HuH-7.5 (cell line): ENCODE measurements around the gene ZBTB9.
A peak's percentile ranks its signal among the peaks of the same experiment; 100 is the strongest.

Experiments
- DNase-seq: peaks from one replicate; pipeline ENCODE4 v3.0.0; 2011; ENCODE audit warnings: low spot score

Gene ZBTB9

GRCh38 chr6:33418690-33419291 is 35.6 kb upstream of the ZBTB9 start:
- DNase-seq = no peak

DNA sequence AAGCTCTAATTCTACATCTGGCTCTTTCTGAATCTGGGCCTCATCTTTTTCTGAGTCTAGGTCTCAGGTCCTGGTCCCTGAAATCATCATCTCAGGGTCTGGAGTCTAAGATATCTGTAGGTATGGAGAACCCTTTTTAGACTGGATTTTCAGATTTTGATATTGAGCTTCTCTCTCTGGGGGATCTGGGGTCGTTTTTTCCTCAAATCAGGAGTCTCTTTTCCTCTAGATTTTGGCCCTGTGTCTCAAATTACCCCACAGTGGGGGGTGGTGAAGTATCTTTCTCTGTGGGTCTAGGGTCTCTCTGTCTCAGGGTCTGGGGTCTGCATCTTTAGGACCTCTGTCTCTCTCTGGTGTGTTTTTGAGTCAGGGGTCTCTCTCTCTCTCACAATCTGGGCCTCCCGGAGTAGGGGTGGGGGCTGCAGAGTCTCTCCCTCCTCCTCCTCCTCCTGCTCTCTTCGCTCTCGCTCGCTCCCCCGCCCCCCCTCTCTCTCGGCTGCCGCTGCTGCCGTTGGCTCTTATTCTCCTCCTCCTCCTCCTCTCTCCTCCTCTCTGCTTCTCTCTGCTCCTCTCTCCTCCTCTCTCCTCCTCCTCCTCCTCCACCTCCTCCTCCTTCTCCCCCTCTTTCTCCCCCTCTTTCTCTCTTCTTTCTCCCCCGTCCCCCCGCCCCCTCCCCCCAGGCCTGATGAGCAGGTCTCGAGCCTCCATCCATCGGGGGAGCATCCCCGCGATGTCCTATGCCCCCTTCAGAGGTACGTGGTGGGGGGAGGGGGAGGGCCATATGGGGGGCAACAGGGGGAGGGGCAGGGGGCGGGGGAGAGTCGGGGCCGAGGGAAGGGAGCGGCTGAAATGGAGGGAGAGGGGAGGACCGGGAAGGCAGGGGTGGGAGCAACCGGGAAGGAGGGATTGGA is 34.5 kb upstream of the ZBTB9 start, which contains the start of gene SYNGAP1:
TSS of gene SYNGAP1 (plus strand) at position 486 of the 911 bp plus-strand sequence. CDS start at position 686, 200 bp downstream.
- no peak for DNase-seq

GRCh38 chr6:33420491-33421343 is 33.7 kb upstream of the ZBTB9 start:
- DNase-seq = no peak

GRCh38 chr6:33421344-33421643 is 33.1 kb upstream of the ZBTB9 start:
- DNase-seq = no peak

DNA sequence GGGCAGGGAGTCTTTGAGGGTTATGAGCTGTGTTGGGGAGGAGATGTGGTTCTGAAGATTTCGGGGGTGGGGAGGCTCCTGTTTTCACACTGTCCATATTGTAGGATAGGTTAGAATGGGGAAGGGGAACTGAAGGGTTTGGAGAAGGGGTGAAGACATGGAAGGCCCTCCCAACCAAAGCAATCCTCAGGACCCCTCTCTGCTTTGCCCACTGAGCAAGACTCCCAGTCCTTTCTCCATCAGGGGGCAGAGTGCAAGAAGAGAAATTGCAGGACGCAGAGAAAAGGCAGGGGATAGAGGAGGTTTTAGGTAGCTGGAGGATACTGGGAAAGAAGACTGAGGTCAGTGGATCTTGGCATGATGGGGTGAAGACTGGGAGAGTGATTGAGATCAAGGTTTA is 30.6 kb upstream of the ZBTB9 start:
- DNase-seq = no peak

DNA sequence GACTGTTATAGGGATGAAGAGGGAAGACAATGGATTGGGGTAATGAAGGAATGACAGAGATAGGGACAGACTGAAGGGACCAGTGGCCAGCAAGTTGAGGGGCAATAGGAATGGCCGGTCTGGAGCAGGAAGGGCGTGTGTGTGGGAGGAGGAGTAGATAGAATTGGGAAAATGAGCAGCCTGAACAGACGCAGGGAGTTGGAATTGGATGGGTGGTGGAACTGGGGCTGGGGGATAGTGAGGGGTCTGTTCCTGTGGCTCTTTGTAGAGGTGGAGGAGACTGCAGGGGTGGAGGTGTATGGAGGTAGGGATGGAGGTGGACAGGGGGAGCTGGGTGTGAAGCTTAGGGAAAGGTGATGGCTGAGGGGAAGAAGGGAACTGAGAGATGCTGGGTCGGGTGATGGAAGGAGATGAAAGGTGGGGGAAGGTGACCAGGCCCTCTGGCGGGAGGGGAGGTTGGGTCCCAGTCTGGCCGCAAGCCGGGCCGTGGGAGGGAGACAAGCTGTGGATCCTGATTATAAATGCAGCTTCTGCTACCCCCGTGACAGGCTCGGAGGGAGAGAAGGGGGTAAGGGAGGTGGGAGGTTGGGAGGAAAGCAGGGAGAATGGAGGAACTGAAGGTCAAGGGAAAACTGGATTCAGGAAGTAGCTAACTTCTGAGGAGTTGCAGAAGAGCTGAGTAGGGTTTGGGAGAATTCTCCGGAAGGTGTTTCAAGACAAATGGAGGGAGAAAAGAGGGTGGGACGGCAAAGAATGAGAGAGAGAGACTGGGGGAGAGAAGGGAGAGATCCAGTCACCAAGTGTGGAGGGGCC is 29.3 kb upstream of the ZBTB9 start:
- no peak for DNase-seq

GRCh38 chr6:33425668-33426577 is 28.5 kb upstream of the ZBTB9 start:
- DNase-seq = peak; percentile 89

DNA sequence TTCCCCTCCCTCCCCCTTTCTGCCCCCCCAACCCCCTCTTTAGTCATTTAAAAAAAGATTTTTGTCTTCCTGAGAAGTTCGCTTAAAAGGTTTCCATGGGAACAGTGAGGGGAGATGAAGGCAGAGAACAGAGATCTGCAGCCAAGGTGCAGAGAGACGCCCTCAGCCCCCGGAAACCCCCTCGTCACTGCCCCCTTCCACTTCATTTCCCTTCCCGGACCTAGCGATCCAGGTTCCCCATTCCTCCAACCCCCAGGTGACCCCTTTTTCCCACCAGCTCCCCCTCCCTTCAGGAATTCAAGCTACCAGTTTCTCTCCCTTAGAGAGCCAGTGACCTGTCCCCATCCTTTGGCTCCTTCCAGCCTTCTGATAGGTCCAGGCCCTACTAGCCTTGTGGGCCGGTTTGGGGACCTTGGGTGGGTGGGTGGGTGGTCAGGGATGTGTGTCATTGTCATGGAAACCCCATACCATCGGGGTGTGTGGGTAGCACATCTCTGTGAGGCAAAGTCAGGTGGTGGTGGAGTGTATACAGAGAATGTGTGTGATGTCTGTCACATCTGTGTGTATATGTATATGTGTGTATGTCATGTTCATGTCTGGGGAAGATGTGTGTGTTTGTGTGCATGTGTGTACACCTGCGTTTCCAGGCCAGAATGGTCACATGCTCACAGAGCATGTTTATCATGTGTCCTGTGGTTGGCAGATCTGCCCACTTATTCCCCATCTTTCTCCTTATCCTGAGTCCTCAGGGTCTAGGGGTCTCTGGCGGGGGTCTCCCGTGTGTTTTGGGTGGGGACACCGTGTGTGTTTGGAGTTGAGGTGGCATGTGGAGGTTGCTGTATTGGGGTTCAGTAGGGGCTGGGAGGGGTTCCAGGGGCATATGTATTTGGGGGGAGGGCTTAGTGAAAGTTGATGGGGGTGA is 27.5 kb upstream of the ZBTB9 start:
- DNase-seq = no peak

GRCh38 chr6:33427585-33428223 is 26.7 kb upstream of the ZBTB9 start:
- DNase-seq = peak; percentile 61

DNA sequence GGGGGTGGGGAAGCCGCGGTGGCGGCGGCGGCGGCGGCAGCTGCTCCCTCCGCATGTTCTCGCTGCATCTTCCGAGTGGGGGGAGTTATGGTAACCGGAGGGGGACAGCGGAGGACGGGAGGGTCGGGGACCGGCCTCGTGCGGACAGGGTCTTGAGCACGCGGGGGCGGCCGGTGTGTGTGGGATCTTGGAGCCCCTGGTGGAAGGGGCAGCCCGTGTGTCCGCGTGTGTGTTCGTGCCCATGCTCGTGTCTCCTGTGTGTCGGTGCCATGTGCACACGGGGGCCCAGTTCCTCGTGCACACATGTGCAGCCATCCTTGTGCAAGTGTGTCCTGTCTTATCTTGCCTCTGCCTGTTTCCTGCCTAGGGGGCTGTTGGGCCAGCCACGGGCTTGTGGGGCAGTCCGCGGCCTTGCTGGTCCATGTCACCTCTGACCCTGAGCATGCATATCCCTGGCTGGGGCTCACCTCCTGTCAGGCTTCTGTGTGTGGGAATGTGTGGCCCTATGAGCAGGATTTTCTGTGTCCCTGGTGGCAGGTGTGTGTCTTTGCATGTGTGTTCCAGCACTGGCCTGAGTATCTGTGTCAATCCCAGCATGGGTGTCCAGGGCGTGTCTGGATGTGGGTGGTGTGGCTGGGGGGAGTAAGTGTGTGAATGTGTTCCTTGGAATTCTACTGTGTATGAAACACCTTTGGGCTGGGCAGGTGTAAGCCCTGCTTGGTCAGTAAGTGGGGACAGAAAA is 26.0 kb upstream of the ZBTB9 start:
- DNase-seq = peak; percentile 93

DNA sequence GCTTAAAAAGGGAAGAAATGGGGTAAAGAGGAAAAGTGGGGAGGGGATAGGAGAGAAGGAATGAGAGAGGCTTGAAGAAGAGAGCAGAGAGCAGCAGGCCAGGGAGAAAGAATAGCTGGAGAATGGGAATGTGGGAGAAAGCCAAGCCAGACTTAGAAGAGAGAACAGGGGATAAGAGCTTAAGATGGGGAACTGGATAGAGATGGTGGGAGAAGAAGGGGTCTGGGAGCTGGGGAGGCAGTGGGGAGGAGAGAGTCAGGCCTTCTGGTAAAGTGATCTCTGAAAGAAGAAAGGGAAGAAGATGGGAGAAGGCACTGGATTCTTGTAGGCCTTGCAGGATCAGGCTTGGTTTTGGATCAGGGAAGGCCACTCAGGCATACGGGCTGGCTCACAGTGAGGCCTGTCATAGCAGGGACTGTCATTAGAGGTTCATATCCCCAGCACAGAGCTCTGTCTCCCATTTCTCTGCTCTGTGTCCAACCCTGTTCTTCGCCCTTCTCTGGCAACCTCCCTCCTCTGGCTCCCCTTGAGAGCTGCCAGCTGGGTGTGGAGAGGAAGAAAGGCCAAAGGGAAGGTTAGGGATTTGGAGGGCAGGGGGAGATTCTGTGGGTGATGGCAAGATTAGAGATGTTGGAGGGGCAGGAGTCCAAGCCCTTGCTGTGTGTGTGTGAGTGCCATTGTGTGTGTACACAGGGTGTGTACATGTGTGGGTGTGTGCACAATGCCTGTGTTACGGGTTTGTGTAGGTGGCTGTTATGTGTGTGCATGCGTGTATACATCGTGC is 25.2 kb upstream of the ZBTB9 start:
- no peak for DNase-seq

GRCh38 chr6:33429750-33430052 is 24.7 kb upstream of the ZBTB9 start:
- no peak for DNase-seq

GRCh38 chr6:33430334-33430733 is 24.0 kb upstream of the ZBTB9 start:
- DNase-seq = no peak

DNA sequence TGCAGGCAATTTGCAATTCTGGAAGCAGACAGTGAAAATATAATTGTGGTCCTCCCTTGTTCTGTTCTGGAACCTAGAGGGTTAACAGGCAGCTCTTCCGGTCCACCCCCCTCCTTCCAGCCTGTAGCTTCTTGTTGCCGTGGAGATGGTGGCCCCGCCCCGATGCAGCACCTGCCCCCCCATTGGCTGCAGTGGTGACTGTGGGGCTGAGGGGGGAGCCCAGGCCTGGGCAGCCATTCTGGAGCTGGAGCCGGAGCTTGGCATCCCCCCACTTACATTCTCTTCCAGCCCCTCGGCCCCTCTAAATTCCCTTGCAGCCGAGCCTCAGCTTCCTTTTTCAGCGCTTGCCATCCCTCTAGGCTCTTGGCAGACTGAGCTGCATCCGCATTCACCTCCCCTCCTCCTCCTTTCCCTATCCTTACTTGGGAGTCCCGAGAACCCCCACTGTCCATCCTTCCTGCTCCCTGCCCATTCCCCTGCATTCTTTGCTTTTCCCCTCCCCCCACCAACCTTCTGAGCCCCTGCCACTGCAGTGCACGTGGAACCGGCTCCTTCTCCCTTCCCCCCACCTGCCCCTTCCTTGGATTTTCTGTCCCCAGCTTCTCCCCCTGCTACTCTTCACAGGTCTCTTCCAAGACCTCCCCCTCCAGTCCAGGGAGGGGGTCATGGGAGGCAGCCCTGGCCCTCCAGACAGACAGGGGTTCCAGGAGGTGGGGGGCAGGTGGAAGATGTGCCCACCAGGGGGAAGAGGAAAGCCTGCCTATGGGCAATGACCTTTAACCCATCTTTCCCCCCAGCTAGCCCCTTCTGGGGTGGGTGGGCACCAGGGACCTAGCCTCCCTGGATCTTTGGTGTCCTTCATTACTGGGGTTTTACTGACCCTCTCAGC is 23.1 kb upstream of the ZBTB9 start:
- peak; percentile 51 for DNase-seq

DNA sequence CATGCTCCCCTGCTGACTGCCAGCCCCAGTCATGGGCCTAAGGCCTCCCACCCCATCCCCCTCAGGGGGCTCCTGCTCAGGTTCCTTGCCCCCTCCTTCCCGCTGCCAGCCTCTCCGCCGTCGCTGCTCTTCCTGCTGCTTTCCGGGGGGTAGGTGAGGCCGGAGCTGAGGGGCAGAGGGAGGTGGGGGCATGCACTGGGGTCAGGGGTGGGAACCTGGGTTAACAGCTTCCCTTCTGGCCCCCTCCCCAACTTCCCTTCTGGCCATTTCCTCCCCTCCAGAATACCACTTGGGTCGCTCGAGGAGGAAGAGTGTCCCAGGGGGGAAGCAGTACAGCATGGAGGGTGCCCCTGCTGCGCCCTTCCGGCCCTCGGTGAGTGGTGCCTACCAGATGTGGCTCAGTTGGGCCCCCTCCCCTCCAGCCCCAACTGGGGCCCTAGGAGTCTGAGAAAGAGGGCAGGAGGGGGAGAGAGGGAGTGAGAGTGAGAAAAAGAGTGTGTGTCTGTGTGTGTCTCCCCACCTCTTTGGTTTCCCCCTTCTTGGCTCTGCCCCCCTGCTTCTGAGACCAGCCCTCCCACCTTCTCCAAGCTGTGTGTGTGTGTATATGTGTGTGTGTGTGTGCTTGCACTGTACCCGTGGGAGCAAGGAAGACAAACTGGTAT is 22.4 kb upstream of the ZBTB9 start:
- DNase-seq = no peak

GRCh38 chr6:33432546-33432945 is 21.8 kb upstream of the ZBTB9 start:
- DNase-seq = no peak
